Heart right ventricle (tissue), 16 donors: ENCODE data around the gene YJEFN3. TPM values are rescaled to one million over a fixed set of nuclear protein-coding genes. Genes with fewer than 3 reads are reported as not detected.
A peak's percentile ranks its signal among the peaks of the same experiment; 100 is the strongest.

ENCODE experiments used
- ATAC-seq, 8 donors: fragments of 200-7000 bp; cut with Tn5 transposase; one replicate each; pipeline ENCODE4 v1.9.1; 2020; ENCODE audit warnings: mild to moderate bottlenecking in 8 of 8, moderate library complexity in 8 of 8, moderate number of reproducible peaks in 1 of 8
- DNase-seq, 2 donors: peaks; one replicate each; pipeline ENCODE4 v3.0.0-alpha.2; 2020
- H3K27ac ChIP-seq, 10 donors: fragments of 200-600 bp; sonication (generic) in 2 of 10; one replicate each; pipeline versions ENCODE4 v1.5.0 to v1.8.0; 2020 to 2022; ENCODE audit warnings: mild to moderate bottlenecking in 3 of 10
- H3K27me3 ChIP-seq, 7 donors: fragments of 200-600 bp; one replicate each; pipeline ENCODE4 v1.8.0; 2021 to 2022; ENCODE audit warnings: mild to moderate bottlenecking in 2 of 7
- H3K36me3 ChIP-seq, 9 donors: fragments of 200-600 bp; sonication (generic) in 1 of 9; one replicate each; pipeline versions ENCODE4 v1.5.0 to v1.8.0; 2020 to 2022; ENCODE audit warnings: mild to moderate bottlenecking in 2 of 9
- H3K4me1 ChIP-seq, 9 donors: fragments of 200-600 bp; sonication (generic) in 1 of 9; one replicate each; pipeline versions ENCODE4 v1.5.0 to v1.8.0; 2020 to 2022; ENCODE audit warnings: mild to moderate bottlenecking in 4 of 9
- H3K4me3 ChIP-seq, 10 donors: fragments of 200-600 bp; sonication (generic) in 2 of 10; one replicate each; pipeline versions ENCODE4 v1.5.0 to v1.8.0; 2020 to 2022; ENCODE audit warnings: mild to moderate bottlenecking in 7 of 10, moderate library complexity in 2 of 10
- H3K9me3 ChIP-seq, 11 donors: fragments of 200-600 bp in 10 of 11; sonication (generic) in 2 of 11; one replicate each; pipeline versions ENCODE4 v1.5.0 to v1.8.0; 2013 to 2022; ENCODE audit warnings: mild to moderate bottlenecking in 2 of 11, control low read depth in 1 of 11, moderate library complexity in 1 of 11
- CTCF ChIP-seq, 9 donors: fragments of 200-600 bp; sonication (generic) in 2 of 9; IDR thresholded peaks; one replicate each; pipeline versions ENCODE4 v1.5.0 to v1.8.0; 2021 to 2022; ENCODE audit warnings: antibody characterized with exemption in 9 of 9, mild to moderate bottlenecking in 5 of 9, moderate library complexity in 1 of 9
- WGBS, 2 donors: extraction: QIAGEN DNeasy Blood & Tissue Kit; methylation state at CpG; one replicate each; pipeline ENCODE4 v1.1.7; 2013; ENCODE audit warnings: inconsistent platforms in 1 of 2; 5-methylcytosine and 5-hydroxymethylcytosine counted together
- intact Hi-C, 10 donors: fragments of 100-400 bp; cut with DNase I; formaldehyde crosslinking; loops; one replicate each; pipeline versions ENCODE4 v1.11.1 to v1.14.2; 2022
- polyA plus RNA-seq, 2 donors: library from polyadenylated mRNA; stranded (reverse); fragments of 200-250 nt; gene quantifications; one replicate each; pipeline ENCODE4 v1.2.3, GENCODE V29; 2013
- total RNA-seq, 10 donors: library from RNA; stranded (reverse); fragmentation: NEBNext Ultra II Directional in 3 of 10; extraction: Animal tissue kit (Norgen Biotek cat#: 25700) in 3 of 10; gene quantifications; one replicate each; pipeline versions ENCODE4 v1.2.1 to v1.2.4, GENCODE V29; 2021 to 2023
- donor health status: Arrhythmogenic right ventricular cardiomyopathy.
- donor health status: ischemic (EF 13 %, LVEDD 7.1; RV severe dilation, severe dysfunction).
- donor health status: healthy with polysubstance abuse.
- donor health status: DM: no; HTN: yes; CAD: no.
- donor health status: DM: no; HTN: no; CAD: no.
- donor health status: ischemic (EF 25% LVEDD 6.9; RV normal size, moderate dysfunction).
- donor health status: ischemic (EF 25% LVEDD 5.7; RV mildly dilated, moderate dysfunction).
- donor health status: healthy.
- donor health status: DM: yes; HTN: yes; CAD: no.
- donor health status: Ischemic cardiomyopathy.
- donor health status: ischemic (EF 35%, LVEDD 5.7; RV mildly dilated, moderate dysfunction).
- donor health status: nonischemic (EF 11% LVEDD 7.7; RV severe dilation, severe dysfunction).
- donor health status: DM: yes; HTN: yes; CAD: no.
- donor health status: PGD.
- donor health status: ischemic (EF 29% LVEDD 5.4; RV normal size, mild dysfunction).
- donor health status: nonischemic (EF 23%, LVEDD 6.1; RV moderate dilation, normal function).

The YJEFN3 gene
- total and polyA plus RNA-seq, 12 donors: 2.1 to 13.1 (median 2.4) TPM

GRCh38 chr19:19515642-19516519 lies 12.8 kb upstream of the YJEFN3 start, which contains the start of gene NDUFA13:
Gene NDUFA13, plus strand, starts transcription at chr19:19516225. Its CDS starts 14 bp downstream, at chr19:19516239.
- DNase-seq: peak; percentile 93 to 94
- intact Hi-C loops: no loop called here
- peaks cover 5 to 52% (median 32%) of the 10 kb centered on the region in 9 donors for H3K4me1 ChIP-seq
- H3K27me3 ChIP-seq: no peaks in the 10 kb centered on the region
- peak; percentile 87 to 96 (median 94) for ATAC-seq
- TF ChIP-seq CTCF (IDR thresholded peaks at IDR 0.05): peak in 3 of 9 donors; percentile 3 to 16 (median 7)
- H3K36me3 ChIP-seq: peaks cover 0 to 25% (median 0%) of the 10 kb centered on the region in 9 donors
- peaks cover 0 to 12% (median 0%) of the 10 kb centered on the region in 11 donors for H3K9me3 ChIP-seq
- H3K4me3 ChIP-seq: peak within 1 kb of the TSS; percentile 56 to 97 (median 90)
- peak within 1 kb of the TSS; percentile 73 to 94 (median 90) for H3K27ac ChIP-seq
- WGBS, 2 donors: 6 to 7% methylated on average over 61 of the region's 61 CpGs

DNA sequence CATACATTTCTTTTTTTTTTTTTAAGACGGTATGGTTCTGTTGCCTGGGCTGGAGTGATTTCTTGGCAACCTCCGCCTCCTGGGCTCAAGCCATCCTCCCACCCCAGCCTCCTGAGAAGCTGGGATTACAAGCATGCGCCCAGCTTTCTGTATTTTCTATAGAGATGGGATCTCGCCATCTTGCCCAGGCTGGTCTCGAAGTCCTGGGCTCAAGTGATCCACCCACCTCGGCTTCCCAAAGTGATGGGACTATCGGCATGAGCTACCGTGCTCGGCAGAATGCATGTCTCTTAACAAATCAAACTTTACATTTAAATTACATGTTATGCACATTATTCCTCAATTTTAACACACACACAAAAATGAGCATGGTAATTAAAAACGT lies 11.5 kb upstream of the YJEFN3 start:
- Histone ChIP-seq H3K36me3 (peaks cover 0 to 34% (median 0%) of the 10 kb centered on the region in 9 donors), H3K27me3 (no peaks in the 10 kb centered on the region), H3K27ac (peak overlapping the region in 1 of 10 donors; percentile 93), H3K4me3 (peak overlapping the region in 9 of 10 donors; percentile 56 to 97 (median 91)), H3K9me3 (peaks cover 0 to 12% (median 0%) of the 10 kb centered on the region in 11 donors), H3K4me1 (peaks cover 5 to 52% (median 32%) of the 10 kb centered on the region in 9 donors)
- DNase-seq (no peak), ATAC-seq (no peak)
- WGBS, 2 donors: 79 to 81% methylated on average over 10 of the region's 10 CpGs
- TF ChIP-seq CTCF (IDR thresholded peaks at IDR 0.05): no peak
- intact Hi-C loops: no loop called here

DNA sequence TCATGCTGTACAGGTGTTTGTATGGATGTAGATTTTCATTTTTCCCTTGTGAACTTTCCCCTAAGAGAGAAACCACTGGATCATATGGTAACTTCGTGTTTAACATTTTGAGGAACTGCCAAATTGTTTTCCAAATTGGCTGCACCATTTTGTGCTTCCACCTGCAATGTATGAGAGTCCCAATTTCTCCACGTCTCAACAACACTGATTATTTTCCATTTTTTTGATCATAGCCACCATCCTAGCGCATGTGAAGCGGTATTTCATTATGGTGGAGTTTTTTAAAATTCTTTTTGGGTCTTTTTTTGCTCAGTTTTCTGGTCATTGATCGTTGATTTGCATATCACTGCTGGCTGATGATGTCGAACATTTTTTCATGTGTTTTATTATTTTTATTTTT lies 7.7 kb upstream of the YJEFN3 start:
- ATAC-seq (no peak), DNase-seq (no peak)
- Histone ChIP-seq H3K27me3 (no peaks in the 10 kb centered on the region), H3K4me3 (no peak overlapping the region), H3K36me3 (peaks cover 0 to 54% (median 0%) of the 10 kb centered on the region in 9 donors), H3K4me1 (peaks cover 0 to 57% (median 28%) of the 10 kb centered on the region in 9 donors), H3K9me3 (no peaks in the 10 kb centered on the region), H3K27ac (no peak overlapping the region)
- intact Hi-C loops: no loop called here
- WGBS, 2 donors: 76% methylated on average over 6 of the region's 6 CpGs
- no peak for TF ChIP-seq CTCF (IDR thresholded peaks at IDR 0.05)

GRCh38 chr19:19523177-19523576 lies 5.5 kb upstream of the YJEFN3 start:
- Histone ChIP-seq H3K36me3 (peaks cover 0 to 72% (median 0%) of the 10 kb centered on the region in 9 donors), H3K4me3 (no peak overlapping the region), H3K27ac (no peak overlapping the region), H3K9me3 (no peaks in the 10 kb centered on the region), H3K27me3 (no peaks in the 10 kb centered on the region), H3K4me1 (peaks cover 0 to 50% (median 14%) of the 10 kb centered on the region in 9 donors)
- 88 to 89% methylated on average over 3 of the region's 3 CpGs for WGBS, 2 donors
- DNase-seq (no peak), ATAC-seq (no peak)
- no peak for TF ChIP-seq CTCF (IDR thresholded peaks at IDR 0.05)
- intact Hi-C loops: no loop called here
